ENCODE measurements around the gene FAM135A. TPM values are rescaled to one million over a fixed set of nuclear protein-coding genes. Genes with fewer than 3 reads are reported as not detected.
A peak's percentile ranks its signal among the peaks of the same experiment; 100 is the strongest.
"Not testable (repeated sequence)": the region's sequence is repeated elsewhere in the genome, so short reads cannot be mapped to it uniquely, and the experiment has no call there.

FAM135A gene
- total and polyA plus RNA-seq, 4 donors = 32.7 to 93.0 (median 39.6) TPM

- H3K4me3 ChIP-seq (ENCODE audit: low read depth, low read length) = no peak overlapping the region
- no peak overlapping the region for H3K27ac ChIP-seq (ENCODE audit: low read depth, low read length)
- H3K27me3 ChIP-seq (ENCODE audit: control insufficient read depth, insufficient read depth, low read length) = no peaks in the 10 kb centered on the region
- H3K9me3 ChIP-seq (ENCODE audit: control insufficient read depth, insufficient read depth, low read length) = no peaks in the 10 kb centered on the region
- no peaks in the 10 kb centered on the region for H3K4me1 ChIP-seq (ENCODE audit: control insufficient read depth, insufficient read depth, low read length)
- H3K36me3 ChIP-seq (ENCODE audit: control insufficient read depth, insufficient read depth, low read length) = peaks cover 3% of the 10 kb centered on the region
- no peak for DNase-seq (ENCODE audit: low read depth in 4 of 6, low spot score in 6 of 6)
Measured at GRCh38 chr6:70590400-70590799, 177.1 kb downstream of the FAM135A start.

- Histone ChIP-seq H3K36me3 (ENCODE audit: control insufficient read depth, insufficient read depth, low read length) (peaks cover 3% of the 10 kb centered on the region), H3K9me3 (ENCODE audit: control insufficient read depth, insufficient read depth, low read length) (no peaks in the 10 kb centered on the region), H3K27me3 (ENCODE audit: control insufficient read depth, insufficient read depth, low read length) (no peaks in the 10 kb centered on the region), H3K27ac (ENCODE audit: low read depth, low read length) (no peak overlapping the region), H3K4me3 (ENCODE audit: low read depth, low read length) (no peak overlapping the region), H3K4me1 (ENCODE audit: control insufficient read depth, insufficient read depth, low read length) (no peaks in the 10 kb centered on the region)
- WGBS (ENCODE audit: insufficient coverage) = 87% methylated on average over 4 of the region's 5 CpGs
- DNase-seq (ENCODE audit: low read depth in 4 of 6, low spot score in 6 of 6) = peak in 1 of 6 donors; percentile 5
Measured at GRCh38 chr6:70592391-70593117, 179.2 kb downstream of the FAM135A start.

- DNase-seq (ENCODE audit: low read depth in 4 of 6, low spot score in 6 of 6) = no peak
- no peak overlapping the region for H3K4me3 ChIP-seq (ENCODE audit: low read depth, low read length)
- 94% methylated on average over 3 of the region's 3 CpGs for WGBS (ENCODE audit: insufficient coverage)
- no peaks in the 10 kb centered on the region for H3K27me3 ChIP-seq (ENCODE audit: control insufficient read depth, insufficient read depth, low read length)
- no peaks in the 10 kb centered on the region for H3K4me1 ChIP-seq (ENCODE audit: control insufficient read depth, insufficient read depth, low read length)
- H3K36me3 ChIP-seq (ENCODE audit: control insufficient read depth, insufficient read depth, low read length) = peaks cover 3% of the 10 kb centered on the region
- no peak overlapping the region for H3K27ac ChIP-seq (ENCODE audit: low read depth, low read length)
- H3K9me3 ChIP-seq (ENCODE audit: control insufficient read depth, insufficient read depth, low read length) = no peaks in the 10 kb centered on the region
Measured at GRCh38 chr6:70593118-70593486, 179.8 kb downstream of the FAM135A start.

GRCh38 chr6:70599187-70599586 is 185.9 kb downstream of the FAM135A start:
- 100% methylated on average over 1 of the region's 4 CpGs for WGBS (ENCODE audit: insufficient coverage)

GRCh38 chr6:70601014-70601413 is 187.7 kb downstream of the FAM135A start:
- no peak overlapping the region for H3K27ac ChIP-seq (ENCODE audit: low read depth, low read length)
- no peak overlapping the region for H3K4me3 ChIP-seq (ENCODE audit: low read depth, low read length)
- no peaks in the 10 kb centered on the region for H3K36me3 ChIP-seq (ENCODE audit: control insufficient read depth, insufficient read depth, low read length)
- WGBS (ENCODE audit: insufficient coverage) = 9% methylated on average over 1 of the region's 3 CpGs
- peak in 3 of 6 donors; percentile 5 to 39 (median 33) for DNase-seq (ENCODE audit: low read depth in 4 of 6, low spot score in 6 of 6)
- no peaks in the 10 kb centered on the region for H3K27me3 ChIP-seq (ENCODE audit: control insufficient read depth, insufficient read depth, low read length)
- no peaks in the 10 kb centered on the region for H3K9me3 ChIP-seq (ENCODE audit: control insufficient read depth, insufficient read depth, low read length)
- H3K4me1 ChIP-seq (ENCODE audit: control insufficient read depth, insufficient read depth, low read length) = no peaks in the 10 kb centered on the region

More at GRCh38 chr6:70599187-70599586, 185.9 kb downstream of the FAM135A start:
- Histone ChIP-seq H3K4me3 (ENCODE audit: low read depth, low read length) (no peak overlapping the region), H3K27me3 (ENCODE audit: control insufficient read depth, insufficient read depth, low read length) (no peaks in the 10 kb centered on the region), H3K4me1 (ENCODE audit: control insufficient read depth, insufficient read depth, low read length) (no peaks in the 10 kb centered on the region), H3K27ac (ENCODE audit: low read depth, low read length) (no peak overlapping the region), H3K36me3 (ENCODE audit: control insufficient read depth, insufficient read depth, low read length) (no peaks in the 10 kb centered on the region), H3K9me3 (ENCODE audit: control insufficient read depth, insufficient read depth, low read length) (no peaks in the 10 kb centered on the region)
- DNase-seq (ENCODE audit: low read depth in 4 of 6, low spot score in 6 of 6) = no peak

- Histone ChIP-seq H3K27me3 (ENCODE audit: control insufficient read depth, insufficient read depth, low read length) (no peaks in the 10 kb centered on the region), H3K36me3 (ENCODE audit: control insufficient read depth, insufficient read depth, low read length) (no peaks in the 10 kb centered on the region), H3K27ac (ENCODE audit: low read depth, low read length) (no peak overlapping the region), H3K9me3 (ENCODE audit: control insufficient read depth, insufficient read depth, low read length) (no peaks in the 10 kb centered on the region), H3K4me3 (ENCODE audit: low read depth, low read length) (no peak overlapping the region), H3K4me1 (ENCODE audit: control insufficient read depth, insufficient read depth, low read length) (no peaks in the 10 kb centered on the region)
- WGBS (ENCODE audit: insufficient coverage) = 97% methylated on average over 6 of the region's 6 CpGs
- DNase-seq (ENCODE audit: low read depth in 4 of 6, low spot score in 6 of 6) = no peak
Measured at GRCh38 chr6:70604254-70604653, 190.9 kb downstream of the FAM135A start.

GRCh38 chr6:70607371-70607770 is 194.1 kb downstream of the FAM135A start:
- H3K27me3 ChIP-seq (ENCODE audit: control insufficient read depth, insufficient read depth, low read length); H3K9me3 ChIP-seq (ENCODE audit: control insufficient read depth, insufficient read depth, low read length); DNase-seq (ENCODE audit: low read depth in 4 of 6, low spot score in 6 of 6); H3K4me1 ChIP-seq (ENCODE audit: control insufficient read depth, insufficient read depth, low read length); H3K36me3 ChIP-seq (ENCODE audit: control insufficient read depth, insufficient read depth, low read length); H3K27ac ChIP-seq (ENCODE audit: low read depth, low read length); H3K4me3 ChIP-seq (ENCODE audit: low read depth, low read length): not testable (repeated sequence)
- WGBS (ENCODE audit: insufficient coverage) = 100% methylated on average over 1 of the region's 2 CpGs

GRCh38 chr6:70609181-70609580 is 195.9 kb downstream of the FAM135A start:
- whole genome bisulfite sequencing (ENCODE audit: insufficient coverage) = 91% methylated on average over 6 of the region's 13 CpGs
- H3K4me1 ChIP-seq (ENCODE audit: control insufficient read depth, insufficient read depth, low read length); H3K36me3 ChIP-seq (ENCODE audit: control insufficient read depth, insufficient read depth, low read length); H3K27me3 ChIP-seq (ENCODE audit: control insufficient read depth, insufficient read depth, low read length); H3K27ac ChIP-seq (ENCODE audit: low read depth, low read length); H3K9me3 ChIP-seq (ENCODE audit: control insufficient read depth, insufficient read depth, low read length); H3K4me3 ChIP-seq (ENCODE audit: low read depth, low read length); DNase-seq (ENCODE audit: low read depth in 4 of 6, low spot score in 6 of 6): not testable (repeated sequence)

Data from spinal cord (tissue), 10 donors.